IMR-90 (cell line): ENCODE data around the gene NPFFR2.

ENCODE experiments used
- CEBPB ChIP-seq: IDR thresholded peaks from 2 replicates; pipeline ENCODE4 v1.6.1; 2012; ENCODE audit warnings: low read depth, low read length, improper control_type of control experiment
- CTCF ChIP-seq: conservative IDR thresholded peaks from 2 replicates; pipeline ENCODE4 v1.5.1; 2012; ENCODE audit warnings: mild to moderate bottlenecking, low read depth, low read length, improper control_type of control experiment
- FOS ChIP-seq: fragments of 150-350 bp; IDR thresholded peaks from 2 replicates; pipeline ENCODE4 v1.6.1; 2016; ENCODE audit warnings: low read depth, low read length
- MAZ ChIP-seq: IDR thresholded peaks from 2 replicates; pipeline ENCODE4 v1.6.1; 2012; ENCODE audit warnings: low read depth, mild to moderate bottlenecking, low read length, improper control_type of control experiment, moderate library complexity, borderline replicate concordance
- NFE2L2 ChIP-seq: fragments of 150-350 bp; IDR thresholded peaks from 2 replicates; pipeline ENCODE4 v1.6.1; 2016; ENCODE audit warnings: low read depth, mild to moderate bottlenecking, low read length
- POLR2A ChIP-seq: IDR thresholded peaks from 2 replicates; pipeline ENCODE4 v1.6.1; 2012; ENCODE audit warnings: mild to moderate bottlenecking, low read depth, low read length
- RAD21 ChIP-seq: IDR thresholded peaks from 2 replicates; pipeline ENCODE4 v1.6.1; 2012; ENCODE audit warnings: low read length, improper control_type of control experiment
- RCOR1 ChIP-seq: IDR thresholded peaks from 2 replicates; pipeline ENCODE4 v1.6.1; 2012; ENCODE audit warnings: mild to moderate bottlenecking, low read length, improper control_type of control experiment; ENCODE audit not compliant: insufficient replicate concordance
- RFX5 ChIP-seq: IDR thresholded peaks from 2 replicates; pipeline ENCODE4 v1.8.0; 2012; ENCODE audit warnings: low read depth, mild to moderate bottlenecking, low read length, moderate library complexity
- SMC3 ChIP-seq: fragments of 150-350 bp; IDR thresholded peaks from 2 replicates; pipeline ENCODE4 v1.6.1; 2016; ENCODE audit warnings: low read depth, mild to moderate bottlenecking, antibody characterized with exemption, low read length, moderate library complexity
- TF ChIP-seq, protein P1 (sequence below): fragments of 150-350 bp; IDR thresholded peaks from 2 replicates; pipeline ENCODE4 v1.6.1; 2017; ENCODE audit warnings: mild to moderate bottlenecking, antibody characterized with exemption, low read length, low read depth

GRCh38 chr4:72073816-72074215, 42.0 kb downstream of the NPFFR2 start:
- TF ChIP-seq CTCF (no peak), POLR2A (no peak), FOS (no peak), CEBPB (no peak), RAD21 (no peak), RCOR1 (no peak), SMC3 (no peak), MAZ (no peak), RFX5 (no peak), NFE2L2 (no peak)
- TF ChIP-seq, protein P1, sequence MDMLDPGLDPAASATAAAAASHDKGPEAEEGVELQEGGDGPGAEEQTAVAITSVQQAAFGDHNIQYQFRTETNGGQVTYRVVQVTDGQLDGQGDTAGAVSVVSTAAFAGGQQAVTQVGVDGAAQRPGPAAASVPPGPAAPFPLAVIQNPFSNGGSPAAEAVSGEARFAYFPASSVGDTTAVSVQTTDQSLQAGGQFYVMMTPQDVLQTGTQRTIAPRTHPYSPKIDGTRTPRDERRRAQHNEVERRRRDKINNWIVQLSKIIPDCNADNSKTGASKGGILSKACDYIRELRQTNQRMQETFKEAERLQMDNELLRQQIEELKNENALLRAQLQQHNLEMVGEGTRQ, result no peak
